ENCODE data around the gene KRTAP17-1. TPM values are rescaled to one million over a fixed set of nuclear protein-coding genes. Genes with fewer than 3 reads are reported as not detected.
"Not testable (repeated sequence)": the region's sequence is repeated elsewhere in the genome, so short reads cannot be mapped to it uniquely, and the experiment has no call there.

KRTAP17-1 gene
- total and polyA plus RNA-seq, 12 donors, result not detected

DNA sequence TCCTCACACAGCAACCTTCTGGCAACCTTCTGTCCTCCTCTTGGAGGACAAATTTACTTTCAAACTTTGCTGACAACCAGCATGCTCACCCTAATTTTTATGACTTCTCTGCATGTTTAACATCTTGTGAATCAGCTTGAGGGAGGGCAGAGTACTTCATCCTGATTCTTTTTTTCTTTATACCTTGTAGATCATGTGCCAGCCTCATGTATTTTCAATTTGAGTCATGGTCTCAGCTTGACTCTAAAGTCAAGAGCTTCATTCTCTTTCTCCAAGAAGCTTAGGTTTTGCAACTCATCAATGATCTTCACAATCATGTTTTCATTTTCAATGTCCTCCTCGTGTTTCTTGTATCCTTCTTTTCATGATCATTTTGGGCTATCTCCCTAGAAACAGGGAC is 43.7 kb downstream of the KRTAP17-1 start:
- no peak overlapping the region for H3K4me3 ChIP-seq
- no peaks in the 10 kb centered on the region for H3K27me3 ChIP-seq
- H3K4me1 ChIP-seq (replicated peaks in 1 of 2), result no peaks in the 10 kb centered on the region
- no peak for TF ChIP-seq POLR2A (IDR thresholded peaks at IDR 0.05)
- TF ChIP-seq CTCF (IDR thresholded peaks at IDR 0.05), result no peak
- DNase-seq, result no peak
- intact Hi-C loops (cut with DNase I), result no loop called here
- 52 to 68% methylated on average over 1 of the region's 1 CpG; no CpG with 5 or more reads in 2 of the 4 donors for WGBS, 4 donors
- H3K36me3 ChIP-seq (replicated peaks in 1 of 2), result no peaks in the 10 kb centered on the region
- H3K27ac ChIP-seq, result no peak overlapping the region
- no peaks in the 10 kb centered on the region for H3K9me3 ChIP-seq (replicated peaks in 1 of 3)

DNA sequence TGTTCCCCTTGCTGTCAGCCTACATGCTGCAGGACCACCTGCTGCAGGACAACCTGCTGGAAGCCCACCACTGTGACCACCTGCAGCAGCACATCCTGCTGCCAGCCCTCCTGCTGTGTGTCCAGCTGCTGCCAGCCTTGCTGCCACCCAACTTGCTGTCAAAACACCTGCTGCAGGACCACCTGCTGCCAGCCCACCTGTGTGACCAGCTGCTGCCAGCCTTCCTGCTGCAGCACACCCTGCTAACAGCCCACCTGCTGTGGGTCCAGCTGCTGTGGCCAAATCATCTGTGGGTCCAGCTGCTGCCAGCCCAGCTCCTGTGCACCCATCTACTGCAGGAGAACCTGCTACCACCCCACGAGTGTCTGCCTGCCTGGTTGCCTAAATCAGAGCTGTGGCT is 44.2 kb downstream of the KRTAP17-1 start:
- H3K4me3 ChIP-seq; H3K27me3 ChIP-seq; H3K9me3 ChIP-seq (replicated peaks in 1 of 3); intact Hi-C loops (cut with DNase I); H3K4me1 ChIP-seq (replicated peaks in 1 of 2); DNase-seq; H3K36me3 ChIP-seq (replicated peaks in 1 of 2); H3K27ac ChIP-seq: not testable (repeated sequence)
- 63 to 67% methylated on average over 1 of the region's 1 CpG; no CpG with 5 or more reads in 2 of the 4 donors for WGBS, 4 donors

- Histone ChIP-seq H3K36me3 (replicated peaks in 1 of 2) (no peaks in the 10 kb centered on the region), H3K9me3 (replicated peaks in 1 of 3) (no peaks in the 10 kb centered on the region), H3K27ac (no peak overlapping the region), H3K4me3 (no peak overlapping the region), H3K27me3 (no peaks in the 10 kb centered on the region), H3K4me1 (replicated peaks in 1 of 2) (no peaks in the 10 kb centered on the region)
- DNase-seq, result no peak
- 64 to 82% methylated on average over 3 of the region's 3 CpGs; no CpG with 5 or more reads in 2 of the 4 donors for WGBS, 4 donors
- TF ChIP-seq POLR2A (IDR thresholded peaks at IDR 0.05) (no peak), CTCF (IDR thresholded peaks at IDR 0.05) (no peak)
- intact Hi-C loops (cut with DNase I), result no loop called here
Measured at GRCh38 chr17:41267711-41268110, 47.8 kb downstream of the KRTAP17-1 start.

DNA sequence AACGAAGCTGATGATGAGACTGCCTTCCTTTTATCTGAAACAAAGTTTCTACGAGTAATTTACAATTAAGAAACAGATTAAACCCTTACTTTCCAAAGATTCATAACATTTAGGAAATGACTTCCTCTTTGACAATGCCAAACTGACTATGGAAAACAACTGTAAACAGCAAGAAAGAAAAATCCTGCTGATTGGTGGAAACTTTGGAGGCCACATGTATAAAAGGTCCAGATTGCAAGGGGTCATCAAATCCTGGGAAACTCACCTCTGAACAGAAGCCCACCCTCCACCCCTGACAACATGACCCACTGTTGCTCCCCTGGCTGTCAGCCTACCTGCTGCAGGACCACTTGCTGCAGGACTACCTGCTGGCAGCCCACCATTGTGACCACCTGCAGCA is 50.4 kb downstream of the KRTAP17-1 start, which contains the start of gene KRTAP9-6:
Gene KRTAP9-6, plus strand, starts transcription at position 301 of the 400 bp plus-strand sequence. Its CDS starts 0 bp downstream, at position 301.
- H3K4me1 ChIP-seq (replicated peaks in 1 of 2), result no peaks in the 10 kb centered on the region
- intact Hi-C loops (cut with DNase I), result no loop called here
- TF ChIP-seq CTCF (IDR thresholded peaks at IDR 0.05), result no peak
- no peak for TF ChIP-seq POLR2A (IDR thresholded peaks at IDR 0.05)
- no peak for DNase-seq
- 40 to 54% (median 51%) methylated on average over 2 of the region's 2 CpGs for WGBS, 4 donors
- H3K27ac ChIP-seq, result no peak within 1 kb of the TSS
- H3K27me3 ChIP-seq, result no peaks in the 10 kb centered on the region
- no peak within 1 kb of the TSS for H3K4me3 ChIP-seq
- no peaks in the 10 kb centered on the region for H3K36me3 ChIP-seq (replicated peaks in 1 of 2)
- no peaks in the 10 kb centered on the region for H3K9me3 ChIP-seq (replicated peaks in 1 of 3)

Small RNAs within 50 kb of the gene (small RNA-seq; reads per million reads assigned to genes)
- 0 reads per million in 2 donors for gene KRTAP9-10P

Other genes with a start within 250 kb of the KRTAP17-1 start
Only the 30 nearest of the 35 such genes appear.
- gene KRTAP4-9, start 210.3 kb downstream of the KRTAP17-1 start, total RNA-seq, result not detected
- not detected for gene KRTAP4-9, start 210.3 kb downstream of the KRTAP17-1 start, polyA plus RNA-seq
- not detected for gene KRTAP4-11, start 197.3 kb downstream of the KRTAP17-1 start, total RNA-seq
- not detected for gene KRTAP4-11, start 197.3 kb downstream of the KRTAP17-1 start, polyA plus RNA-seq
- not detected for gene KRTAP4-12, start 191.5 kb downstream of the KRTAP17-1 start, total RNA-seq
- not detected for gene KRTAP4-12, start 191.5 kb downstream of the KRTAP17-1 start, polyA plus RNA-seq
- not detected for gene KRTAP4-6, start 175.2 kb downstream of the KRTAP17-1 start, total RNA-seq
- gene KRTAP4-6, start 175.2 kb downstream of the KRTAP17-1 start, polyA plus RNA-seq, result not detected
- not detected for gene KRTAP4-5, start 165.9 kb downstream of the KRTAP17-1 start, total RNA-seq
- gene KRTAP4-5, start 165.9 kb downstream of the KRTAP17-1 start, polyA plus RNA-seq, result not detected
- not detected for gene KRTAP4-4, start 155.0 kb downstream of the KRTAP17-1 start, total RNA-seq
- not detected for gene KRTAP4-4, start 155.0 kb downstream of the KRTAP17-1 start, polyA plus RNA-seq
- gene KRTAP4-3, start 147.5 kb downstream of the KRTAP17-1 start, total RNA-seq, result not detected
- not detected for gene KRTAP4-3, start 147.5 kb downstream of the KRTAP17-1 start, polyA plus RNA-seq
- gene KRTAP4-2, start 137.5 kb downstream of the KRTAP17-1 start, total RNA-seq, result not detected
- gene KRTAP4-2, start 137.5 kb downstream of the KRTAP17-1 start, polyA plus RNA-seq, result not detected
- not detected for gene KRTAP4-1, start 130.8 kb downstream of the KRTAP17-1 start, total RNA-seq
- gene KRTAP4-1, start 130.8 kb downstream of the KRTAP17-1 start, polyA plus RNA-seq, result not detected
- not detected for gene KRTAP9-1, start 125.8 kb downstream of the KRTAP17-1 start, total RNA-seq
- gene KRTAP9-1, start 125.8 kb downstream of the KRTAP17-1 start, polyA plus RNA-seq, result not detected
- gene KRTAP9-2, start 89.1 kb downstream of the KRTAP17-1 start, total RNA-seq, result not detected
- not detected for gene KRTAP9-2, start 89.1 kb downstream of the KRTAP17-1 start, polyA plus RNA-seq
- not detected for gene KRTAP9-3, start 83.3 kb downstream of the KRTAP17-1 start, total RNA-seq
- not detected for gene KRTAP9-3, start 83.3 kb downstream of the KRTAP17-1 start, polyA plus RNA-seq
- gene KRTAP9-8, start 77.7 kb downstream of the KRTAP17-1 start, total RNA-seq, result not detected
- gene KRTAP9-8, start 77.7 kb downstream of the KRTAP17-1 start, polyA plus RNA-seq, result not detected
- gene KRTAP9-4, start 66.0 kb downstream of the KRTAP17-1 start, total RNA-seq, result not detected
- gene KRTAP9-4, start 66.0 kb downstream of the KRTAP17-1 start, polyA plus RNA-seq, result not detected
- not detected for gene KRTAP9-9, start 60.3 kb downstream of the KRTAP17-1 start, total RNA-seq
- not detected for gene KRTAP9-9, start 60.3 kb downstream of the KRTAP17-1 start, polyA plus RNA-seq
- gene KRTAP9-6, start 50.3 kb downstream of the KRTAP17-1 start, total RNA-seq, result not detected
- not detected for gene KRTAP9-6, start 50.3 kb downstream of the KRTAP17-1 start, polyA plus RNA-seq
- not detected for gene KRTAP9-7, start 40.0 kb downstream of the KRTAP17-1 start, total RNA-seq
- gene KRTAP9-7, start 40.0 kb downstream of the KRTAP17-1 start, polyA plus RNA-seq, result not detected
- not detected for gene KRTAP29-1, start 12.9 kb downstream of the KRTAP17-1 start, total RNA-seq
- not detected for gene KRTAP29-1, start 12.9 kb downstream of the KRTAP17-1 start, polyA plus RNA-seq
- gene KRTAP16-1, start 6.4 kb downstream of the KRTAP17-1 start, total RNA-seq, result not detected
- not detected for gene KRTAP16-1, start 6.4 kb downstream of the KRTAP17-1 start, polyA plus RNA-seq
- not detected for gene KRT33A, start 35.1 kb upstream of the KRTAP17-1 start, total RNA-seq
- not detected for gene KRT33A, start 35.1 kb upstream of the KRTAP17-1 start, polyA plus RNA-seq
- gene KRT33B, start 54.1 kb upstream of the KRTAP17-1 start, total RNA-seq, result not detected
- not detected for gene KRT33B, start 54.1 kb upstream of the KRTAP17-1 start, polyA plus RNA-seq
- gene KRT34, start 66.6 kb upstream of the KRTAP17-1 start, total RNA-seq, result not detected
- gene KRT34, start 66.6 kb upstream of the KRTAP17-1 start, polyA plus RNA-seq, result not detected
- gene KRT31, start 81.9 kb upstream of the KRTAP17-1 start, total RNA-seq, result not detected
- not detected for gene KRT31, start 81.9 kb upstream of the KRTAP17-1 start, polyA plus RNA-seq
- not detected for gene KRT37, start 108.9 kb upstream of the KRTAP17-1 start, total RNA-seq
- gene KRT37, start 108.9 kb upstream of the KRTAP17-1 start, polyA plus RNA-seq, result not detected
- gene KRT38, start 125.3 kb upstream of the KRTAP17-1 start, total RNA-seq, result not detected
- not detected for gene KRT38, start 125.3 kb upstream of the KRTAP17-1 start, polyA plus RNA-seq
- not detected for gene KRT32, start 151.7 kb upstream of the KRTAP17-1 start, total RNA-seq
- gene KRT32, start 151.7 kb upstream of the KRTAP17-1 start, polyA plus RNA-seq, result not detected
- not detected for gene KRT35, start 165.4 kb upstream of the KRTAP17-1 start, total RNA-seq
- not detected for gene KRT35, start 165.4 kb upstream of the KRTAP17-1 start, polyA plus RNA-seq
- gene KRT36, start 174.2 kb upstream of the KRTAP17-1 start, total RNA-seq, result under 1 TPM in 1 of 9 donors, not detected in 8; 0.28 TPM
- not detected for gene KRT36, start 174.2 kb upstream of the KRTAP17-1 start, polyA plus RNA-seq
- 1 to 10 TPM in 1 of 9 donors, under 1 TPM in 2, not detected in 6; 0.54 to 3.5 (median 0.83) TPM for gene KRT13, start 189.9 kb upstream of the KRTAP17-1 start, total RNA-seq
- gene KRT13, start 189.9 kb upstream of the KRTAP17-1 start, polyA plus RNA-seq, result 10 to 100 TPM in 2 of 3 donors, not detected in 1; 18.6 to 20.0 TPM
- gene KRT15, start 203.2 kb upstream of the KRTAP17-1 start, total RNA-seq, result under 1 TPM in 2 of 9 donors, not detected in 7; 0.18 to 0.25 TPM
- gene KRT15, start 203.2 kb upstream of the KRTAP17-1 start, polyA plus RNA-seq, result under 1 TPM in 2 of 3 donors, not detected in 1; 0.64 to 0.88 TPM

Measured in adrenal gland (tissue), 12 donors.